ENCODE data around the gene AP2B1.

AP2B1 gene

GRCh38 chr17:35727635-35728034 is 140.5 kb downstream of the AP2B1 start:
- no peak for DNase-seq (ENCODE audit: low read depth in 3 of 3, low spot score in 1 of 3)

GRCh38 chr17:35728551-35728950 is 141.4 kb downstream of the AP2B1 start:
- no peak for DNase-seq (ENCODE audit: low read depth in 3 of 3, low spot score in 1 of 3)

- DNase-seq (ENCODE audit: low read depth in 3 of 3, low spot score in 1 of 3): no peak
Measured at GRCh38 chr17:35729405-35729833, 142.3 kb downstream of the AP2B1 start.

GRCh38 chr17:35730400-35731005 is 143.4 kb downstream of the AP2B1 start:
- DNase-seq (ENCODE audit: low read depth in 3 of 3, low spot score in 1 of 3): no peak

GRCh38 chr17:35731239-35731916 is 144.3 kb downstream of the AP2B1 start, which contains the start of gene RASL10B:
Gene RASL10B, plus strand, starts transcription at chr17:35731639. Its CDS starts 3,546 bp downstream, at chr17:35735185.
- DNase-seq (ENCODE audit: low read depth in 3 of 3, low spot score in 1 of 3): peak in 1 of 3 donors; percentile 46

GRCh38 chr17:35731917-35732805 is 145.0 kb downstream of the AP2B1 start:
- no peak for DNase-seq (ENCODE audit: low read depth in 3 of 3, low spot score in 1 of 3)

- no peak for DNase-seq (ENCODE audit: low read depth in 3 of 3, low spot score in 1 of 3)
Measured at GRCh38 chr17:35732806-35733136, 145.6 kb downstream of the AP2B1 start.

- no peak for DNase-seq (ENCODE audit: low read depth in 3 of 3, low spot score in 1 of 3)
Measured at GRCh38 chr17:35733366-35733765, 146.2 kb downstream of the AP2B1 start.

GRCh38 chr17:35734396-35734795 is 147.3 kb downstream of the AP2B1 start:
- no peak for DNase-seq (ENCODE audit: low read depth in 3 of 3, low spot score in 1 of 3)

GRCh38 chr17:35735036-35735805 is 148.1 kb downstream of the AP2B1 start:
- no peak for DNase-seq (ENCODE audit: low read depth in 3 of 3, low spot score in 1 of 3)

GRCh38 chr17:35736236-35736635 is 149.1 kb downstream of the AP2B1 start:
- DNase-seq (ENCODE audit: low read depth in 3 of 3, low spot score in 1 of 3): no peak

- DNase-seq (ENCODE audit: low read depth in 3 of 3, low spot score in 1 of 3): no peak
Measured at GRCh38 chr17:35738519-35739133, 151.5 kb downstream of the AP2B1 start.

GRCh38 chr17:35740216-35740615 is 153.1 kb downstream of the AP2B1 start:
- DNase-seq (ENCODE audit: low read depth in 3 of 3, low spot score in 1 of 3): no peak

GRCh38 chr17:35740997-35741931 is 154.1 kb downstream of the AP2B1 start:
- no peak for DNase-seq (ENCODE audit: low read depth in 3 of 3, low spot score in 1 of 3)

- DNase-seq (ENCODE audit: low read depth in 3 of 3, low spot score in 1 of 3): no peak
Measured at GRCh38 chr17:35742496-35742895, 155.4 kb downstream of the AP2B1 start.

GRCh38 chr17:35742896-35743477 is 155.9 kb downstream of the AP2B1 start:
- no peak for DNase-seq (ENCODE audit: low read depth in 3 of 3, low spot score in 1 of 3)

GRCh38 chr17:35743626-35744328 is 156.7 kb downstream of the AP2B1 start:
- DNase-seq (ENCODE audit: low read depth in 3 of 3, low spot score in 1 of 3): no peak

- no peak for DNase-seq (ENCODE audit: low read depth in 3 of 3, low spot score in 1 of 3)
Measured at GRCh38 chr17:35744830-35745229, 157.7 kb downstream of the AP2B1 start.

- no peak for DNase-seq (ENCODE audit: low read depth in 3 of 3, low spot score in 1 of 3)
Measured at GRCh38 chr17:35745246-35745645, 158.1 kb downstream of the AP2B1 start.

Measured in stimulated activated CD4-positive, alpha-beta T cell treated with anti-CD3 and anti-CD28 coated beads, TNF-alpha, amount 100 ng/mL, for 1 hour (primary cell).